ENCODE results near the gene FOSL2. TPM values are rescaled to one million over a fixed set of nuclear protein-coding genes. Genes with fewer than 3 reads are reported as not detected.

Gene FOSL2
- total RNA-seq, 2 donors from 2014 or later: 54.0 to 116 TPM

GRCh38 chr2:28427741-28428415, 35.2 kb downstream of the FOSL2 start:
- Histone ChIP-seq H3K36me3 (no peaks in the 10 kb centered on the region), H3K9me3 (peaks cover 0 to under 1% of the 10 kb centered on the region in 2 donors), H3K27me3 (no peaks in the 10 kb centered on the region), H3K4me3 (no peak overlapping the region), H3K4me1 (peaks cover 0 to 14% of the 10 kb centered on the region in 2 donors), H3K27ac (no peak overlapping the region)
- TF ChIP-seq, protein P1, sequence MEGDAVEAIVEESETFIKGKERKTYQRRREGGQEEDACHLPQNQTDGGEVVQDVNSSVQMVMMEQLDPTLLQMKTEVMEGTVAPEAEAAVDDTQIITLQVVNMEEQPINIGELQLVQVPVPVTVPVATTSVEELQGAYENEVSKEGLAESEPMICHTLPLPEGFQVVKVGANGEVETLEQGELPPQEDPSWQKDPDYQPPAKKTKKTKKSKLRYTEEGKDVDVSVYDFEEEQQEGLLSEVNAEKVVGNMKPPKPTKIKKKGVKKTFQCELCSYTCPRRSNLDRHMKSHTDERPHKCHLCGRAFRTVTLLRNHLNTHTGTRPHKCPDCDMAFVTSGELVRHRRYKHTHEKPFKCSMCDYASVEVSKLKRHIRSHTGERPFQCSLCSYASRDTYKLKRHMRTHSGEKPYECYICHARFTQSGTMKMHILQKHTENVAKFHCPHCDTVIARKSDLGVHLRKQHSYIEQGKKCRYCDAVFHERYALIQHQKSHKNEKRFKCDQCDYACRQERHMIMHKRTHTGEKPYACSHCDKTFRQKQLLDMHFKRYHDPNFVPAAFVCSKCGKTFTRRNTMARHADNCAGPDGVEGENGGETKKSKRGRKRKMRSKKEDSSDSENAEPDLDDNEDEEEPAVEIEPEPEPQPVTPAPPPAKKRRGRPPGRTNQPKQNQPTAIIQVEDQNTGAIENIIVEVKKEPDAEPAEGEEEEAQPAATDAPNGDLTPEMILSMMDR (IDR thresholded peaks at IDR 0.05): no peak
- DNase-seq (ENCODE audit: low spot score): no peak

GRCh38 chr2:28428486-28428885, 35.8 kb downstream of the FOSL2 start:
- H3K36me3 ChIP-seq: no peaks in the 10 kb centered on the region
- DNase-seq (ENCODE audit: low spot score): no peak

GRCh38 chr2:28429636-28430376, 37.1 kb downstream of the FOSL2 start:
- DNase-seq (ENCODE audit: low spot score): no peak
- H3K4me3 ChIP-seq: no peak overlapping the region
- H3K36me3 ChIP-seq: no peaks in the 10 kb centered on the region
- H3K27ac ChIP-seq: no peak overlapping the region
- no peaks in the 10 kb centered on the region for H3K27me3 ChIP-seq
- H3K4me1 ChIP-seq: no peaks in the 10 kb centered on the region
- H3K9me3 ChIP-seq: peaks cover 0 to 8% of the 10 kb centered on the region in 2 donors
- TF ChIP-seq, protein P1 (IDR thresholded peaks at IDR 0.05): no peak

More at GRCh38 chr2:28428486-28428885, 35.8 kb downstream of the FOSL2 start:
- TF ChIP-seq, protein P1 (IDR thresholded peaks at IDR 0.05): no peak
- H3K27me3 ChIP-seq: no peaks in the 10 kb centered on the region
- no peak overlapping the region for H3K27ac ChIP-seq
- peaks cover 0 to 7% of the 10 kb centered on the region in 2 donors for H3K9me3 ChIP-seq
- H3K4me1 ChIP-seq: peaks cover 0 to 10% of the 10 kb centered on the region in 2 donors
- no peak overlapping the region for H3K4me3 ChIP-seq

DNA sequence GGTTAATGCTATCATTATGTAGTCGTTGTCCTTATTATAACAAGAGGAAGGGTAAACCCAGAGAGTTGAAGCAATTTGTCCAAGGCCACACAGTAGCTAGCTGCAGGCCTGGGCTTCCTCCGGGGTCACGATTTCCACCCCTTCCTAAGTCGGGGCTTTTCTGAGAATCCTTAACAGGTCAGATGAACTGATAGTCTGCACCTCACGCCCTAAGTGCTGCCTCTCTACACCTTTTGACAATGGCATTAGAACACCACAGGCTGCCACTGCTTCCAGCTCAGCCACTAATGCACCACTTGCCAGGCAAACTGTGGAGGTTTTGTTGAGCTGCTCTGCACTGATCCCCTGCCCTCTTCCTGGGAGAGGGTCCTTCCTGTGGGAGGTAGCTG, 37.7 kb downstream of the FOSL2 start:
- peaks cover 0 to 8% of the 10 kb centered on the region in 2 donors for H3K9me3 ChIP-seq
- no peak overlapping the region for H3K4me3 ChIP-seq
- H3K36me3 ChIP-seq: no peaks in the 10 kb centered on the region
- no peak overlapping the region for H3K27ac ChIP-seq
- TF ChIP-seq, protein P1 (IDR thresholded peaks at IDR 0.05): no peak
- no peaks in the 10 kb centered on the region for H3K27me3 ChIP-seq
- H3K4me1 ChIP-seq: no peaks in the 10 kb centered on the region
- DNase-seq (ENCODE audit: low spot score): no peak

- Histone ChIP-seq H3K9me3 (peaks cover 0 to 8% of the 10 kb centered on the region in 2 donors), H3K4me1 (no peaks in the 10 kb centered on the region), H3K27ac (no peak overlapping the region), H3K27me3 (no peaks in the 10 kb centered on the region), H3K36me3 (no peaks in the 10 kb centered on the region), H3K4me3 (no peak overlapping the region)
- TF ChIP-seq, protein P1 (IDR thresholded peaks at IDR 0.05): no peak
- no peak for DNase-seq (ENCODE audit: low spot score)
Observed at GRCh38 chr2:28430788-28431418, 38.2 kb downstream of the FOSL2 start.

Data from right atrium auricular region (tissue), 2 donors.